Measurements from ENCODE around the gene POLR2F.
"Not testable (repeated sequence)": the region's sequence is repeated elsewhere in the genome, so short reads cannot be mapped to it uniquely, and the experiment has no call there.

The POLR2F gene

GRCh38 chr22:37955825-37956397 is 2.4 kb downstream of the POLR2F start:
- DNase-seq = not testable (repeated sequence)

- no peak for DNase-seq
Observed at GRCh38 chr22:37957232-37957631, 3.7 kb downstream of the POLR2F start.

DNA sequence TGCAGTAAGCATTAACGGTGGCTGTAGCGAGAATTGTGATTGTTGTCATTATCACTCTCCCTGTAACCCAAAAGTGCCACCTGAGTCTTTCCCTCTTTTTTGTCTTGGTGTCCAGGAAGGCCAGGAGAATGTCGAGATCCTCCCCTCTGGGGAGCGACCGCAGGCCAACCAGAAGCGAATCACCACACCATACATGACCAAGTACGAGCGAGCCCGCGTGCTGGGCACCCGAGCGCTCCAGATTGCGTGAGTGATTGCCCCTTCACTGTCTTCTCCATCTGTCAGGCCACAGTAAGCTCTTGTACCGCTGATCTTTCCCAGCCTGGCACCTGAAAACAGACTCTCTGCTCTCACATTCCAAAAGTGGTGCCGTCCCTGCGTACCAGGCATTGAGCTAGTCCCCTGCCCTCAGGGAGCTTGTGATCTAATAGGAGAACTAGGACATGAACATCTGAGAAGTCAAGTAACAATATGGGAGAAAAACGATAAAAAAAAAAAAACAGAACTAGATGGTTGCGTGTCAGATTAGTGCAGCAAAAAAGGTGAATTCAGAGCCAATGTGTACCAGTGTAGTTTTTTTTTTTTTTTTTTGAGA is 5.8 kb downstream of the POLR2F start:
- no peak for DNase-seq

DNA sequence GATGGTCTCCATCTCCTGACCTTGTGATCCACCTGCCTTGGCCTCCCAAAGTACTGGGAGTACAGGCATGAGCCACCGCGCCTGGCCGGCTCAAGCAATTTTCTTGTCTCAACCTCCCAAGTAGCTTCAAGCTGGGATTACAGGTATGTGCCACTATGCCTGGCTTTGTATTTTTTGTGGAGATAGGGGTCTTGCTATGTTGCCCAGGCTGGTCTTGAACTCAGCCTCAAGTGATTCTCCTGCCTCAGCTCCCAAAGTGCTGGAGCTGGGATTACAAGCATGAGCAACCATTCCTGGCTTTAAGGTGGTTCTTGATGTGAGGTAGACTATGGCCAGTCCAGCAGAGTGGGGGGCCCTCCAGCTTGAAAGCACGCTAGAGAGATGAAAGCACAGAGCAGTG is 7.6 kb downstream of the POLR2F start:
- DNase-seq = no peak

GRCh38 chr22:37965940-37966664 is 12.6 kb downstream of the POLR2F start:
- DNase-seq = no peak

DNA sequence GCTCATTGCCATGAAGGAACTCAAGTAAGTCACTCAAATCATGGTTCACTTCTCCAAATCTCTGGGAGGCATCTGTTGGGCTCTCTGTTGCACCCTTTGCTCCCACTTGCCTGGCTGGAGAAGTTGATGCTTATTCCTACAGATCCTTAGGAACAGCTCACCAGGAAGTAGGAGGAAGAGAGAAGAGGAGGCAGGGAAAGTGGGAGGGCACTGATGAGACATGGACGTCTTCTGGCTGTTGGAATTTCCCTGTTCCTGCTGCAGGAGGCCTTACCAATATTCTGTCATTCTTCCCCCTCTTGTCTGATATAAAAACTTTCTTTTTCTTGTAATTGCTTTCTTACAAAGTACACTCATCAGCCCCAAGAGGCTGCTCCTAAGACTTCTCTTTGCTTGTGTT is 13.6 kb downstream of the POLR2F start:
- DNase-seq = no peak

- no peak for DNase-seq
Observed at GRCh38 chr22:37967637-37968451, 14.3 kb downstream of the POLR2F start.

- DNase-seq = no peak
Observed at GRCh38 chr22:37968452-37969251, 15.2 kb downstream of the POLR2F start.

DNA sequence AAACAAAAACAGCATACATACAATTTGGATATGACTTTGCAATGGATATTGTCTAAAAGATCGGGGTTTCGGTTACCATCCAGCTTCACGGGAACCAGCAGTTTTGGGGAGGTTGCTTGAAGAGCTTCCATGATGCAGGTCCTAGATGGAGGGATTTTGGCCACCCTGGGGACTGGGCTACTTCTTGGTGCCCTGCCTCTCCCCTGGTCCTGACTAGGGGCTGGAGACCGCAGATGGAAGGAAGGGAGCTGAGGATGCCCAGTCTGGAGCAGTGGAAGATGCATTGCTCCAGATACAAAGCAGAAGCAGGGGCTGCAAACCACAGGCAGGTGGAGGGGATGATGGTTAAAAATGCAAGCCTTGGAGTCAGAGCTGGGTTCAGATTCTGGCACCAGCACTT is 17.4 kb downstream of the POLR2F start:
- no peak for DNase-seq

DNA sequence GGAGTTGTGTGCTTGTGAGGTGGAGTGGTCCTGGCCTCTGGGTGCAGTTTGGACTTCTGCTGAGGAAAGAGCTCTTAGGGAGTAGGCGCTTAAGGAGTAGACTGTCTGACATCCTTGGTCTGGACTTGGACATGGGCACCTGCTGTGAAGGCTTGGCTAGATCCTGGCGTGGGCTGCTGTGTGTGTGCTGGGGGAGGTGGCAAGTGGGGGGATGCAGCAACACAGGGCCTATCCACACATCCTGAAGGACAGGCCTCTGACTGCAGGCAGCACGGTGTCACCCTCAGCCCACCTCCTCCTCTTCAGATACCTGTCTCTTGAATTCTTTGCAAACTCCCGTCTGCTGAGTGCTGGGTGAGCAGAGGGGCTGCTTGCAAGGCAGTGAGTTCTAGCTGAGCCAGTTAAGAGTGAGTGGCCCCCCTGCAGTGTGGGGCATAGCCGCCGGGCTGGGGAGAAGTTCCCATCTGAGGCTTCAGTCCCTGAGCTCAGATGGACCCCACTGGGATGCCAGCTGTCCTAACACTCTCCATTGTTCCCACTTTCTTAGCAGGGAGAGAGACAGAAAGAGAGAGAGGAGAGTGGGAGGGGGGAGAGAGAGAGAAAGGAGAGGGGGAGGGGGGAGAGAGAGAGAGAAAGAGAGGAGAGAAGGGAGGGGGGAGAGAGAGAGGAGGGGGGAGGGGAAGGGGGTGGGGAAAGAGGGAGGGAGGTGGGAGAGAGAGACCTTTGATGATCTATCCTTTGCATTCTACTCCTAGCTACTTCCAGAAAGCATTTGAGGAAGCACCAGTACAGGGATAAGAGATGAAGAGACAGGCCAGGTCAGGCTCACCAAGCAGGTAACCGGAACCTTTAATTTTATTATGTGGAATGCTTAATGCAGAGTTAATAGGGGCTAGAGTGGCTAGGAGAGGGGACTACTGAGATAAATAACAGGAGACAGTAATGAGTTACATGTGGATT is 18.3 kb downstream of the POLR2F start:
- DNase-seq = no peak

DNA sequence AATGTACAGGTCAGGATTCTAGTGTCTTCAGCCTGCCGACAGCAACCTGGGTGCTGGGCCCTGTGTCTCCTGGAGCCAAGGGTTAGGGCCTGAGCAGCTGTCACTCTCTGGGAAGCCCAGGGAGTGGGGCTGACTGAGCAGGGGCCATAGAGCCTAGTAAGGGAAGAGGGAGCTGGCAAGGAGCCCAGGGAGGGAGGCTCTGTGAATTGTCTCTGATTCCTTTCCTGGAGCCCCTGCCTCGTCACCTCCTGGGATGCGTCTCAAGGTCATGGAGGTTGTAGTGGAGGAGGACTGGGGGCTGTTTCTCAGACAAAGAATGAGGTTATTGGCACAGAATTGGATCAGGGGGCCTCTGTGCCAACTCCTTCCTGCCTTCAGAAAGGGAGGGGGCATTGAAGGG is 19.0 kb downstream of the POLR2F start:
- DNase-seq = no peak

DNA sequence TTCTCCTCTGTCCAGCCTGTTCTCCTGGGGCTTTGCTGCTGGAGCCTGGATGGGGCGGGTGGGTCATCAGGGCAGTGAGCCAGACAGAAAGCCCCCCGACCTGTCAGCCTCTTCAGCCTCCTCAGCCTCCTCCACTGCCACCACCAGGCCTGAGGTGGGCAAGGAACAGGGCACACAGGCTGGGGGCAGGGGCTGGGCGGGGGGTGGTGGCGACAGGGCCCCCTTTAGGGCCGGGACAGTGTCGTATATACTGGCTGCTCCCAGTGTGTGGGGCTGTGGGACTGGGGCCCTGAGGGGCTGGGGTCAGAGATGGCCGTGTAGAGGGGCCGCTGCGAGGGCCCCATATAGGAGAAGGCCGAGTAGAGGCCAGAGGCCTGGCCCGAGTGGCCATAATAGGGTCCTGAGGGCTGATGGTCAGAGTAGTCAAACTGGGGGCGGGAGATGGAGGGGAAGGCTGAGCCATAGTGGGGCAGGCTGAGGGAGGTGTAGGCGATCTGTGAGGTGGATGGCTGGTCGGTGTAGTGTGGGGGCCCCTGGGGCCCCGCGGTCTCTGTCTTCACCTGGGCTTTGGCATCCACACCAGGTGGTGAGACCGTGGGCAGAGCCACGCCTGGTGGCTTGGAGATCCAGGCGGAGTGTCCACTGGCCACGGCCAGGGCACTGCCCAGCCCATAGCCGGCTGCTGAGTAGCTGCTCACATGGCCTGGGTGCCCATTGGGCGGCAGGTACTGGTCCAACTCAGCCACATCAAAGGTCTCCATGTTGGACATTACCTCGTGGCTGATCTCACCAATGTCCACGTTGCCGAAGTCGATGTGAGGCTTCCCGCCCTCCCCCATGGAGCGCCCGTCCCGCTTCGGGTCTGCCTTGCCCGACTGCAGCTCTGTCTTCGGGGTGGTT is 20.0 kb downstream of the POLR2F start:
- DNase-seq = no peak

DNA sequence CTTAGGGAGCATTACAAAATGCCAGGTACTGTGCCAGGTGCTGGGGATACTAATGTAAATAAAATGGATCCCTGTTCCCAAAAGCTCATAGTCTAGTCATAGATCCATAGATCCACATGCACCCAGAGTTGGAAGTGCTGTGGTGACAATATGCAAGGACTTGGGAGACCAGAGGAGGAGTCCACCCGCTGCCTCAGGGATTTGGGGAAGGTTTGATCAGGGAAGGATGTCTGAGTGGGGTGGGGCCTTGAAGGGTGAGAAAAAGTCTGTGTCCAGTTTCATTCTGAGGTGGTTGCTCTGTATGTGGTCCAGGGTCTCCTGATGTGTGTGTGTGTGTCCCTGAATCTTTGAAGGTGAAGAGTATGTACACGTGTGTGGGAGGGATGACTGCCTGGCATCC is 21.7 kb downstream of the POLR2F start:
- no peak for DNase-seq

DNA sequence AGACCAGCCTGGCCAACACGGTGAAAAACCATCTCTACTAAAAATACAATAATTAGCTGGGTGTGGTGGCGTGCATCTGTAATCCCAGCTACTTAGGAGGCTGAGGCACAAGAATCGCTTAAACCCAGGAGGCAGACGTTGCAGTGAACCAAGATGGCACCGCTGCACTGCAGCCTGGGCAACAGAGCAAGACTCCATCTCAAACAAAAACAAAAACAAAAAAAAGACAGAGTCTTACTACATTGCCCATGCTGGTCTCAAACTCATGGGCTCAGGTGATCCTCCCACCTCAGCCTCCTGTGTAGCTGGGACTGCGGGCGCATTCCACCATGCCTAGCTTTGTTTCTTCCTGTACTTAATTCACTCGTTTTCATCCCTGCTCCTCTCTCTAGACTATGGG is 22.5 kb downstream of the POLR2F start:
- DNase-seq = not testable (repeated sequence)

DNA sequence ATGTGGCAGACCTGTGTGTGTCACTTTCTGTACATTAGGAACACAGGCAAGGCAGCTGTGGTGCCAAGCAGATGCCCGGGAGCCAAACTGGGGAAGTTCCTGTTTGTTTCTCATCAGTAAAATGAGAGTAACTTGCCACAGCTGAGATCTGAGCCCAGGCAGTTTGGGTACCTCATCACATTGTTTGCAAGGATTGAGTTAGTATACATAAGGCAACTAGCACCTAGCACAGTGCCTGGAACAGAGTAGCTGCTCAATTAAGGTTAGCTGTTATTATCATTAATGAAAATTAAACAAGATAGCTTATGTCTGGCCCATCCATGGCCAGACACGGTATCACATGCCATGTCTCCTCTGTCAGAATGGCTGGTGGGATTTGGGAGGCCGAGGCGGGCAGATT is 23.0 kb downstream of the POLR2F start:
- DNase-seq = no peak

DNA sequence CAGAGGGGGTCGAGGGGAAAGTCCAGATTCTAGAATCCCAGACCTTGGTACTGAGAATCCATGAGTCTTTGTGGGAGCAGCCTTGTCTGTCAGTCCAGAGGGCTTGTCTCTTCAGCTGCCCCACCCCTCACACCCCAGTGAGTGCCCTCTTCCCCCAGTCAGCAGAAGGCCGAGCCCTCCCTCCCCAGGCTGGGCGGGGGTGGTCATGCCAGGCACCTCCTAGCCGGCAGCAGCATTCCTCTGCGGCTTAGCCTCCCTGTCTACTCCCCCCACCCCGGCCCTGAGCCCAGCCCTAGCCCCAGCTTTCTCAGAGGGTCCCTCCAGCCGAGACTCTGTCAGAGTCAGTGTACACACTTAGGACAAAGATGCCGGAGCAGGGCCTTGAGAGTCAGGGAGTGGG is 26.3 kb downstream of the POLR2F start:
- no peak for DNase-seq

DNA sequence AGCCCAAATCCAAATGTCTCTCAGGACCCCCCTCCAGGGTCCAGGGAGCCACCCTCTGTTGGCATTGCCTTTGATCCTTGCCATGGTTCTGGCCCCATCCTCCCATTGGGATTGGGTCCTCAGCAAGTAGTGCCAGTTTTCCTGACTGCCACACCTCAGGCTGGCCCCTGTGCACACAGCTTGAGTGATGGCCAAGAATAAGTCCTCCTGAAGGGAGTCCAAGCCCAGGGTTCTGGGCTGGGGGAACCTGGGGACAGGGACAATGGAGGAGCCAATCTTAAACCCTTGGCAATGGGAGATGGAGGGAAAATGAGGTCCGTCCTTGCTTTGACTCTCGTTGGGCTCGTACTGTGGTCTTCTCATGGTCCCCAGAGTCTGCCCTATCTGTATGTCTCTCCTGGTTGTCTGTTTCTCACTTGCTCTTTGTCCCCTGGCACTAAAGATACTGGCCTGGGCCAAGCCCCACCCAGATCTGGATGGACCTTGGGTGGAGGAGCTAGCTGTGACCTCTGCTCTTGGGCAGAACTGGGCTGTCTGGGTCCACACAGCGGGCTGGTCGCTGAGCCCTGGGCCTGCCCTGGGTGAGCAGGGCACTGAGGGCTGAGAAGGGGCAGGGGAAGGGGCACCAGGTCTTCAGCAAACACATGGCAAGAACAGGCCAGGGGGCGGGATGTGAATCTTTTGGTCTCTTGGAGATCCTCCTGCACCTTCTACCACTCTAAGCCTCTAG is 27.9 kb downstream of the POLR2F start:
- no peak for DNase-seq

DNA sequence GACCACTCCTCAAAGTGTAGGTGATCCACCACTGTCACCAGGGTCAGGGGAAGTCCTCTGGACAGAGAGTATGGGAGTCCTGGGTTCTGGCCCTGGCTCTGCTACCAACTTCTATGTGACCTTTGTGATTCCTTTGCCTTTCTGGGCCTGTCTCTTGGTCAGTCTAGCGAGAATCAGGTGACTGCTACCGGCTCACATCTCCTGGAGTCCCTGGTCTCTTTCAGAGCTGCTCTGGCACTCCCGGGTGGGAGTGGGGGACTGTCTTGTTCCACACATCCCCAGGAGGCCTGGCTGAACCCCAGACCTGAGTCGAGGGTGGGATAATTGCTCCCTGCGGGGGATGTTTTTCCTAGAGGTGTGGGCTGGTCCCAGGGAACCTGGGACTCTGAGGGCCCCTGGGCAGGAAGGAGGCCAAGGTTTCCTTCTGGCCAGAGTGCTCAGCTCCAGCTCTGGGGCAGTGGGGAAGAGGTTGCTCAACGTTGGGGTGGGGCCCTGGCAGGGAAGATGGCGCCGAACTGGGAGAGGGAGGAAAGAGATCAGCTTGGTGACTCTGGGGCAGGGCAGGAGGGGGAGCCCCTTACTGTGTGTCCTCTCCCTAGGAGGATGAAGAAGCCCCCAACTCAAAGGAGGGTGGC is 28.8 kb downstream of the POLR2F start:
- DNase-seq = no peak
